ENCODE measurements around the gene CFAP221.

- TF ChIP-seq POLR2AphosphoS5 (IDR thresholded peaks at IDR 0.05; ENCODE audit: low read depth, low read length) = no peak
- no peak for TF ChIP-seq REST (IDR thresholded peaks at IDR 0.05; ENCODE audit: insufficient read depth in 1 of 2, low read depth in 2 of 2, low read length in 2 of 2)
Measured at GRCh38 chr2:119496682-119497081, 47.6 kb upstream of the CFAP221 start.

All from PFSK-1 (cell line).